Neural crest cell (in vitro differentiated cells): ENCODE results near the gene NHERF2. TPM values are rescaled to one million over a fixed set of nuclear protein-coding genes. Genes with fewer than 3 reads are reported as not detected.

Source experiments
- total RNA-seq: library from RNA; stranded (reverse); gene quantifications from 2 replicates; pipeline ENCODE4 v1.2.1, GENCODE V29; 2021

NHERF2 gene
- total RNA-seq, 1 donor from 2014 or later: 8.1 TPM

Other genes with a start within 250 kb of the NHERF2 start
- gene SPSB3, start 244.3 kb upstream of the NHERF2 start, total RNA-seq: 23.1 and 23.8 TPM in 2 replicates
- gene NUBP2, start 243.9 kb upstream of the NHERF2 start, total RNA-seq: 71.0 and 73.8 TPM in 2 replicates
- gene IGFALS, start 233.2 kb upstream of the NHERF2 start, total RNA-seq: 0.14 TPM in 1 of 2 replicates, not detected in the other
- 31.1 TPM in 2 replicates for gene HAGH, start 200.1 kb upstream of the NHERF2 start, total RNA-seq
- gene FAHD1, start 199.7 kb upstream of the NHERF2 start, total RNA-seq: 27.2 and 28.0 TPM in 2 replicates
- gene MEIOB, start 154.7 kb upstream of the NHERF2 start, total RNA-seq: not detected in 2 replicates
- not detected in 2 replicates for gene HS3ST6, start 108.5 kb upstream of the NHERF2 start, total RNA-seq
- gene MSRB1, start 83.7 kb upstream of the NHERF2 start, total RNA-seq: 29.8 and 30.5 TPM in 2 replicates
- not detected in 2 replicates for gene RPL3L, start 72.2 kb upstream of the NHERF2 start, total RNA-seq
- 128 TPM in 2 replicates for gene NDUFB10, start 67.4 kb upstream of the NHERF2 start, total RNA-seq
- gene RPS2, start 62.1 kb upstream of the NHERF2 start, total RNA-seq: 3,479 and 3,508 TPM in 2 replicates
- not detected in 2 replicates for gene RNF151, start 60.0 kb upstream of the NHERF2 start, total RNA-seq
- gene TBL3, start 54.8 kb upstream of the NHERF2 start, total RNA-seq: 39.5 and 39.6 TPM in 2 replicates
- gene NOXO1, start 45.4 kb upstream of the NHERF2 start, total RNA-seq: 0.63 and 0.75 TPM in 2 replicates
- gene GFER, start 42.7 kb upstream of the NHERF2 start, total RNA-seq: 42.5 and 43.3 TPM in 2 replicates
- 2.1 and 2.2 TPM in 2 replicates for gene SYNGR3, start 36.9 kb upstream of the NHERF2 start, total RNA-seq
- gene ZNF598, start 17.1 kb upstream of the NHERF2 start, total RNA-seq: 55.7 and 62.5 TPM in 2 replicates
- 0.82 and 1.3 TPM in 2 replicates for gene NPW, start 7.1 kb upstream of the NHERF2 start, total RNA-seq
- 50.7 and 51.9 TPM in 2 replicates for gene NTHL1, start 20.9 kb downstream of the NHERF2 start, total RNA-seq
- 175 and 180 TPM in 2 replicates for gene TSC2, start 21.1 kb downstream of the NHERF2 start, total RNA-seq
- 108 and 115 TPM in 2 replicates for gene PKD1, start 109.0 kb downstream of the NHERF2 start, total RNA-seq
- 0.64 and 0.98 TPM in 2 replicates for gene RAB26, start 121.7 kb downstream of the NHERF2 start, total RNA-seq
- gene TRAF7, start 128.9 kb downstream of the NHERF2 start, total RNA-seq: 82.2 and 85.5 TPM in 2 replicates
- gene CASKIN1, start 169.7 kb downstream of the NHERF2 start, total RNA-seq: 18.9 and 20.2 TPM in 2 replicates
- 68.1 and 69.2 TPM in 2 replicates for gene MLST8, start 178.6 kb downstream of the NHERF2 start, total RNA-seq
- gene BRICD5, start 184.0 kb downstream of the NHERF2 start, total RNA-seq: 31.2 and 32.0 TPM in 2 replicates
- 47.3 and 50.2 TPM in 2 replicates for gene PGP, start 187.9 kb downstream of the NHERF2 start, total RNA-seq
- gene E4F1, start 196.7 kb downstream of the NHERF2 start, total RNA-seq: 37.5 and 38.9 TPM in 2 replicates
- gene DNASE1L2, start 209.5 kb downstream of the NHERF2 start, total RNA-seq: 1.6 and 2.6 TPM in 2 replicates
- gene ECI1, start 224.7 kb downstream of the NHERF2 start, total RNA-seq: 71.9 and 79.2 TPM in 2 replicates
- 390 and 420 TPM in 2 replicates for gene RNPS1, start 241.2 kb downstream of the NHERF2 start, total RNA-seq